Body of pancreas (tissue), 4 donors: Measurements from ENCODE around the gene TEAD1.

Experiments used
- CTCF ChIP-seq, 7 experiments: fragments of 450-650 bp in 4 of 7; fragments of 200-600 bp in 3 of 7; sonication (generic) in 3 of 7; IDR thresholded peaks; one replicate each; pipeline ENCODE4 v1.5.1; 2016 to 2019; ENCODE audit warnings: antibody characterized with exemption in 7 of 7
- POLR2A ChIP-seq, 3 donors: fragments of 450-650 bp; IDR thresholded peaks; one replicate each; pipeline ENCODE4 v1.6.1; 2016; ENCODE audit warnings: antibody characterized with exemption in 3 of 3, mild to moderate bottlenecking in 2 of 3

GRCh38 chr11:12932485-12932884, 258.3 kb downstream of the TEAD1 start:
- no peak for TF ChIP-seq POLR2A (IDR thresholded peaks at IDR 0.05)
- no peak for TF ChIP-seq CTCF (IDR thresholded peaks at IDR 0.05)
